SK-N-SH (cell line): ENCODE measurements around the gene HAUS8. TPM values are rescaled to one million over a fixed set of nuclear protein-coding genes. Genes with fewer than 3 reads are reported as not detected.

ENCODE experiments used
- CTCF ChIA-PET: fragments of 300-600, 350-600 bp; formaldehyde crosslinking; extraction: SDS; loops from one replicate; lab custom pipeline; 2021; lab: Yijun Ruan, JAX
- POLR2A ChIA-PET: fragments of 350-600 bp; sonication (Branson Sonifier 250); formaldehyde crosslinking; extraction: SDS; loops from one replicate; lab custom pipeline; 2020; ENCODE audit warnings: antibody characterized with exemption, inconsistent platforms; lab: Yijun Ruan, JAX
- DNase-seq: peaks from one replicate; pipeline ENCODE4 v3.0.0; 2012
- H2AFZ ChIP-seq: fragments of 200-600 bp; sonication (generic); 2 replicates; pipeline ENCODE4 v1.8.1; 2016; ENCODE audit warnings: antibody characterized with exemption, mild to moderate bottlenecking, low read depth
- H3F3A ChIP-seq: fragments of 200-600 bp; sonication (generic); replicated peaks from 2 replicates; pipeline ENCODE3; 2016; ENCODE audit warnings: antibody characterized with exemption, mild to moderate bottlenecking; ENCODE audit not compliant: insufficient read depth
- H3K27ac ChIP-seq, 2 experiments: fragments of 200-500 bp in 1 of 2; fragments of 200-600 bp in 1 of 2; sonication (Bioruptor generic) in 1 of 2; sonication (generic), shearing (Covaris generic) in 1 of 2; 2 replicates each; pipeline versions ENCODE4 v1.5.1 to v1.6.1; 2014 to 2016; ENCODE audit warnings: low read depth in 2 of 2, inconsistent platforms in 1 of 2, low read length in 1 of 2, mild to moderate bottlenecking in 1 of 2, mixed read lengths in 1 of 2
- H3K27me3 ChIP-seq: fragments of 200-600 bp; sonication (generic), shearing (Covaris generic); 2 replicates; pipeline ENCODE4 v1.6.1; 2016; ENCODE audit warnings: mixed run types; ENCODE audit not compliant: insufficient read depth
- H3K36me3 ChIP-seq, 2 experiments: fragments of 200-500 bp in 1 of 2; fragments of 200-600 bp in 1 of 2; sonication (Bioruptor generic) in 1 of 2; sonication (generic) in 1 of 2; replicated peaks in 1 of 2; 2 replicates each; pipeline versions ENCODE3 to v1.5.1; 2014 to 2016; ENCODE audit warnings: low read length in 1 of 2, mild to moderate bottlenecking in 1 of 2; ENCODE audit not compliant: insufficient read depth in 2 of 2, control insufficient read depth in 1 of 2
- H3K4me1 ChIP-seq, 2 experiments: fragments of 200-500 bp in 1 of 2; fragments of 200-600 bp in 1 of 2; sonication (Bioruptor generic) in 1 of 2; sonication (generic), shearing (Covaris generic) in 1 of 2; 2 replicates each; pipeline versions ENCODE4 v1.5.1 to v1.6.1; 2014 to 2016; ENCODE audit warnings: low read depth in 1 of 2, low read length in 1 of 2, mixed run types in 1 of 2; ENCODE audit not compliant: insufficient read depth in 2 of 2, control insufficient read depth in 1 of 2
- H3K4me2 ChIP-seq: fragments of 200-600 bp; sonication (generic), shearing (Covaris generic); 2 replicates; pipeline ENCODE4 v1.6.1; 2017; ENCODE audit warnings: mixed run types
- H3K4me3 ChIP-seq, 2 experiments: fragments of 200-500 bp in 1 of 2; fragments of 200-600 bp in 1 of 2; sonication (Bioruptor generic) in 1 of 2; sonication (generic), shearing (Covaris generic) in 1 of 2; 2 replicates each; pipeline versions ENCODE4 v1.5.1 to v1.8.1; 2014 to 2016; ENCODE audit warnings: low read depth in 2 of 2, inconsistent platforms in 1 of 2, low read length in 1 of 2, mild to moderate bottlenecking in 1 of 2, mixed read lengths in 1 of 2, moderate library complexity in 1 of 2
- H3K79me2 ChIP-seq: fragments of 200-600 bp; sonication (generic); 2 replicates; pipeline ENCODE4 v1.8.1; 2017; ENCODE audit warnings: mild to moderate bottlenecking; ENCODE audit not compliant: insufficient read depth
- H3K9ac ChIP-seq: fragments of 200-600 bp; sonication (generic); 2 replicates; pipeline ENCODE4 v1.6.1; 2017; ENCODE audit warnings: mixed run types
- H3K9me2 ChIP-seq: fragments of 200-600 bp; sonication (generic); 2 replicates; pipeline ENCODE4 v1.6.1; 2017; ENCODE audit warnings: mixed run types
- H3K9me3 ChIP-seq: fragments of 200-600 bp; sonication (generic); 2 replicates; pipeline ENCODE4 v1.6.1; 2017; ENCODE audit warnings: mixed run types, mild to moderate bottlenecking, moderate library complexity
- H4K20me1 ChIP-seq: fragments of 200-600 bp; sonication (generic); 2 replicates; pipeline ENCODE4 v1.6.1; 2017; ENCODE audit warnings: mild to moderate bottlenecking, mixed run types; ENCODE audit not compliant: insufficient read depth
- CHD2 ChIP-seq: fragments of 150-350 bp; IDR thresholded peaks from 2 replicates; pipeline ENCODE4 v1.6.1; 2018; ENCODE audit warnings: low read length; ENCODE audit not compliant: partially characterized antibody
- ELF1 ChIP-seq: IDR thresholded peaks from 2 replicates; pipeline ENCODE4 v1.4.0; 2012
- EZH2phosphoT487 ChIP-seq: fragments of 200-600 bp; sonication (generic); IDR thresholded peaks from 2 replicates; pipeline ENCODE4 v1.6.1; 2017; ENCODE audit warnings: low read depth, mixed run types, mild to moderate bottlenecking, antibody characterized with exemption, moderate library complexity, borderline replicate concordance
- FOXJ3 ChIP-seq: sonication (generic); formaldehyde crosslinking; IDR thresholded peaks from 2 replicates; pipeline ENCODE4 v1.5.1; 2020; ENCODE audit warnings: mild to moderate bottlenecking, missing genetic modification reagents
- FOXM1 ChIP-seq: IDR thresholded peaks from 2 replicates; pipeline ENCODE4 v1.4.0; 2012; ENCODE audit warnings: low read depth, mild to moderate bottlenecking
- MXI1 ChIP-seq: IDR thresholded peaks from 2 replicates; pipeline ENCODE4 v1.6.1; 2012; ENCODE audit warnings: mild to moderate bottlenecking, low read depth, low read length, improper control_type of control experiment
- NFIC ChIP-seq: IDR thresholded peaks from 2 replicates; pipeline ENCODE4 v1.4.0; 2012; ENCODE audit warnings: borderline replicate concordance
- PBX3 ChIP-seq: IDR thresholded peaks from 2 replicates; pipeline ENCODE4; 2012
- POLR2AphosphoS5 ChIP-seq: IDR thresholded peaks from 2 replicates; pipeline ENCODE4 v1.6.1; 2012; ENCODE audit warnings: low read depth, low read length
- RAD21 ChIP-seq: IDR thresholded peaks from 2 replicates; pipeline ENCODE4 v1.6.1; 2012; ENCODE audit warnings: mild to moderate bottlenecking, low read length
- RCOR1 ChIP-seq: fragments of 150-350 bp; IDR thresholded peaks from 2 replicates; pipeline ENCODE4 v1.6.1; 2017; ENCODE audit warnings: antibody characterized with exemption, low read length
- REST ChIP-seq: IDR thresholded peaks from 2 replicates; pipeline ENCODE4 v1.6.1; 2012; ENCODE audit warnings: mild to moderate bottlenecking, low read depth, low read length, moderate library complexity
- TAF1 ChIP-seq: IDR thresholded peaks from 2 replicates; pipeline ENCODE4 v1.6.1; 2012; ENCODE audit warnings: low read depth, mild to moderate bottlenecking, low read length, moderate library complexity, borderline replicate concordance
- TCF12 ChIP-seq: IDR thresholded peaks from 2 replicates; pipeline ENCODE4 v1.4.0; 2012
- TEAD4 ChIP-seq: IDR thresholded peaks from 2 replicates; pipeline ENCODE4 v1.4.0; 2012; ENCODE audit warnings: mild to moderate bottlenecking, borderline replicate concordance; ENCODE audit not compliant: insufficient read depth
- WGBS: methylation state at CpG from one replicate; pipeline ENCODE4 v1.1.6; 2017; ENCODE audit warnings: low lambda C conversion rate; 5-methylcytosine and 5-hydroxymethylcytosine counted together
- polyA plus RNA-seq, 3 experiments: library from polyadenylated mRNA; depleted of rRNA; stranded (reverse); fragments of >200 nt; gene quantifications; 2 replicates each; pipeline ENCODE4 v1.2.3, GENCODE V29; 2012
- TF ChIP-seq, protein P1 (sequence below): fragments of 150-350 bp; IDR thresholded peaks from 2 replicates; pipeline ENCODE4 v1.6.1; 2017; ENCODE audit warnings: antibody characterized with exemption, low read length, low read depth, borderline replicate concordance
- TF ChIP-seq, protein P2 (sequence below): IDR thresholded peaks from 2 replicates; pipeline ENCODE4 v1.4.0; 2012; ENCODE audit warnings: low read depth, borderline replicate concordance
- TF ChIP-seq, protein P3 (sequence below): fragments of 200-600 bp; sonication (generic); IDR thresholded peaks from 2 replicates; pipeline ENCODE4 v1.6.1; 2017; ENCODE audit warnings: antibody characterized with exemption, mild to moderate bottlenecking, moderate library complexity

HAUS8 gene
- polyA plus RNA-seq, 1 of the 3 experiments (the other 2 are of a cell fraction), result 9.6 TPM

GRCh38 chr19:17005000-17005399 is 70.3 kb downstream of the HAUS8 start:
- TF ChIP-seq TEAD4 (no peak), POLR2AphosphoS5 (no peak), NFIC (no peak), TCF12 (no peak), CHD2 (no peak), RAD21 (no peak), MXI1 (no peak), FOXJ3 (CRISPR knock-in tag) (no peak), RCOR1 (no peak), ELF1 (no peak), TAF1 (no peak), REST (no peak), FOXM1 (no peak), PBX3 (no peak), EZH2phosphoT487 (no peak)
- TF ChIP-seq, protein P1, sequence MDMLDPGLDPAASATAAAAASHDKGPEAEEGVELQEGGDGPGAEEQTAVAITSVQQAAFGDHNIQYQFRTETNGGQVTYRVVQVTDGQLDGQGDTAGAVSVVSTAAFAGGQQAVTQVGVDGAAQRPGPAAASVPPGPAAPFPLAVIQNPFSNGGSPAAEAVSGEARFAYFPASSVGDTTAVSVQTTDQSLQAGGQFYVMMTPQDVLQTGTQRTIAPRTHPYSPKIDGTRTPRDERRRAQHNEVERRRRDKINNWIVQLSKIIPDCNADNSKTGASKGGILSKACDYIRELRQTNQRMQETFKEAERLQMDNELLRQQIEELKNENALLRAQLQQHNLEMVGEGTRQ, result no peak
- TF ChIP-seq, protein P2, sequence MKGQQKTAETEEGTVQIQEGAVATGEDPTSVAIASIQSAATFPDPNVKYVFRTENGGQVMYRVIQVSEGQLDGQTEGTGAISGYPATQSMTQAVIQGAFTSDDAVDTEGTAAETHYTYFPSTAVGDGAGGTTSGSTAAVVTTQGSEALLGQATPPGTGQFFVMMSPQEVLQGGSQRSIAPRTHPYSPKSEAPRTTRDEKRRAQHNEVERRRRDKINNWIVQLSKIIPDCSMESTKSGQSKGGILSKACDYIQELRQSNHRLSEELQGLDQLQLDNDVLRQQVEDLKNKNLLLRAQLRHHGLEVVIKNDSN, result no peak
- TF ChIP-seq, protein P3, sequence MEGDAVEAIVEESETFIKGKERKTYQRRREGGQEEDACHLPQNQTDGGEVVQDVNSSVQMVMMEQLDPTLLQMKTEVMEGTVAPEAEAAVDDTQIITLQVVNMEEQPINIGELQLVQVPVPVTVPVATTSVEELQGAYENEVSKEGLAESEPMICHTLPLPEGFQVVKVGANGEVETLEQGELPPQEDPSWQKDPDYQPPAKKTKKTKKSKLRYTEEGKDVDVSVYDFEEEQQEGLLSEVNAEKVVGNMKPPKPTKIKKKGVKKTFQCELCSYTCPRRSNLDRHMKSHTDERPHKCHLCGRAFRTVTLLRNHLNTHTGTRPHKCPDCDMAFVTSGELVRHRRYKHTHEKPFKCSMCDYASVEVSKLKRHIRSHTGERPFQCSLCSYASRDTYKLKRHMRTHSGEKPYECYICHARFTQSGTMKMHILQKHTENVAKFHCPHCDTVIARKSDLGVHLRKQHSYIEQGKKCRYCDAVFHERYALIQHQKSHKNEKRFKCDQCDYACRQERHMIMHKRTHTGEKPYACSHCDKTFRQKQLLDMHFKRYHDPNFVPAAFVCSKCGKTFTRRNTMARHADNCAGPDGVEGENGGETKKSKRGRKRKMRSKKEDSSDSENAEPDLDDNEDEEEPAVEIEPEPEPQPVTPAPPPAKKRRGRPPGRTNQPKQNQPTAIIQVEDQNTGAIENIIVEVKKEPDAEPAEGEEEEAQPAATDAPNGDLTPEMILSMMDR, result no peak; the same call in 1 of the 2 replicates
- DNase-seq, result no peak
- ChIA-PET POLR2A (no interaction called here), CTCF (no interaction called here)
- H3K4me3 ChIP-seq, result no peak overlapping the region
- H3K79me2 ChIP-seq, result no peaks in the 10 kb centered on the region
- no peaks in the 10 kb centered on the region for H3K36me3 ChIP-seq
- 0% methylated on average over 3 of the region's 3 CpGs for WGBS
- H3K9ac ChIP-seq, result no peak overlapping the region
- no peak overlapping the region for H3K27ac ChIP-seq
- H3F3A ChIP-seq, result no peaks in the 10 kb centered on the region
- H3K9me3 ChIP-seq, result no peaks in the 10 kb centered on the region
- no peaks in the 10 kb centered on the region for H4K20me1 ChIP-seq
- no peaks in the 10 kb centered on the region for H3K4me1 ChIP-seq
- no peak overlapping the region for H3K4me2 ChIP-seq
- no peaks in the 10 kb centered on the region for H3K9me2 ChIP-seq
- no peak overlapping the region for H2AFZ ChIP-seq
- H3K27me3 ChIP-seq, result peaks cover 39% of the 10 kb centered on the region; the same call in 1 of the 2 replicates
